Right kidney (tissue), 1 donor: ENCODE results near the gene CNDP2.

ENCODE experiments used
- DNase-seq: peaks from one replicate; pipeline ENCODE4 v3.0.0-alpha.2; 2016

The CNDP2 gene

GRCh38 chr18:74570266-74570665 is 74.1 kb downstream of the CNDP2 start:
- no peak for DNase-seq

DNA sequence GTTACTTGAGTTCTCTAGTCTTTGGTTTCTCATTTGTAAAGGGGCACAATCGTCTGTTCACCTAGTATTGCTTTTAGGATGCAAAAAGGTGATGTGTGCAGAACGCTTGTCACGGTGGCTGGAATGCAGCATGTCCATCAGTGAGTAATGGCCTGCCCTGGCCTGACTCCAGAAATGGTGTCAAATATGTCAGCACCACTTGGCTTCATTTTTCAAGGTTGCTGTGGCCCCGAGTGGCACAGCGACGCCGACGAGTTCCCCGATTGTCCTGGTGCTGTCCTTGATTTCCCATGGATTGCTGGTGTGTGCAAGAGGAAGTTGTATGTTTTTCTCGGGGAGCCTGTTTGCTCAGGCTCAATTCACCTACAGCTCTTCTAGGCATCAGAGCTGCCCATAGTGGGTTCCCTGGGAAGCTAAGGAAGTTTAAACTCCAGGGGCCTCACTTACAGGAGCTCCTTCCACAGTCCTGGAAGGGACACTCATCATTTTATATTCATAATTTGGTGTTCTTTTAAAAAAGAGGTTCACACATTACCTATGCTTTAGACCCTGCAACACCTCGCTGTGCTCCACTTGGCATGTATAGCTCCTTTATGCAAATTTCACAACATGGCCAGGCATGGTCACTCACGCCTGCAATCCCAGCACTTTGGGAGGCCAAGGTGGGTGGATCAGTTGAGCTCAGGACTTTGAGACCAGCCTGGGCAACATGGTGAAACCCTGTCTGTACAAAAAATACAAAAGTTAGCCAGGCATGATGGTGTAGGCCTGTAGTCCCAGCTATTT is 75.9 kb downstream of the CNDP2 start:
- no peak for DNase-seq

DNA sequence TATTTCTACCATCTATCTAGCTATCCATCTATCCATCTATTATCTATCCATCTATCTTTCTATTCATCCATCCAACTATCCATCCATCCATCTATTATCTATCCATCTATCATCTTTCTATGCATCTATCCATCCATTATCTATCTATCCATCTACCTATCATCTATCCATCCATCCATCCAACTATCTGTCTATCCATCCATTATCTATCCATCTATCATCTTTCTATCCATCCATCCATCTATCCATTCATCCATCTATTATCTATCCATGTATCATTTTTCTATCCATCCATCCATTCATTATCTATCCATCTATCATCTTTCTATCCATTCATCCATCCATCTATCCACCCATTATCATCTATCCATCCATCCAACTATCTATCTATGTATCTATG is 76.9 kb downstream of the CNDP2 start:
- no peak for DNase-seq
